ENCODE results near the gene LEMD3.

Gene LEMD3

GRCh38 chr12:65208125-65208524 lies 38.7 kb downstream of the LEMD3 start:
- Histone ChIP-seq H3K4me3 (no peak overlapping the region), H3K9me3 (no peaks in the 10 kb centered on the region), H3K27me3 (no peaks in the 10 kb centered on the region), H3K36me3 (peaks cover 0 to 3% (median 0%) of the 10 kb centered on the region in 3 donors), H3K27ac (no peak overlapping the region), H3K4me1 (peaks cover 0 to 40% (median 2%) of the 10 kb centered on the region in 4 donors)
- intact Hi-C loops (cut with DNase I; ENCODE audit: low total_unique reads): no loop called here
- no peak for DNase-seq
- no peak for TF ChIP-seq CTCF (IDR thresholded peaks at IDR 0.05)

GRCh38 chr12:65208964-65209654 lies 39.7 kb downstream of the LEMD3 start:
- peaks cover 0 to 33% (median 2%) of the 10 kb centered on the region in 4 donors for H3K4me1 ChIP-seq
- TF ChIP-seq CTCF (IDR thresholded peaks at IDR 0.05): no peak

GRCh38 chr12:65209655-65210043 lies 40.3 kb downstream of the LEMD3 start:
- H3K4me1 ChIP-seq: peaks cover 0 to 33% (median 2%) of the 10 kb centered on the region in 4 donors
- H3K9me3 ChIP-seq: no peaks in the 10 kb centered on the region
- TF ChIP-seq CTCF (IDR thresholded peaks at IDR 0.05): no peak
- no peak for DNase-seq
- intact Hi-C loops (cut with DNase I; ENCODE audit: low total_unique reads): no loop called here
- H3K27me3 ChIP-seq: no peaks in the 10 kb centered on the region
- peaks cover 0 to 6% (median 4%) of the 10 kb centered on the region in 3 donors for H3K36me3 ChIP-seq
- no peak overlapping the region for H3K4me3 ChIP-seq
- no peak overlapping the region for H3K27ac ChIP-seq

More at GRCh38 chr12:65208964-65209654, 39.7 kb downstream of the LEMD3 start:
- Histone ChIP-seq H3K27me3 (no peaks in the 10 kb centered on the region), H3K36me3 (peaks cover 0 to 6% (median 3%) of the 10 kb centered on the region in 3 donors), H3K27ac (no peak overlapping the region), H3K4me3 (no peak overlapping the region), H3K9me3 (no peaks in the 10 kb centered on the region)
- intact Hi-C loops (cut with DNase I; ENCODE audit: low total_unique reads): no loop called here
- DNase-seq: no peak

GRCh38 chr12:65217086-65217485 lies 47.7 kb downstream of the LEMD3 start:
- DNase-seq: no peak
- Histone ChIP-seq H3K4me3 (no peak overlapping the region), H3K9me3 (peaks cover 0 to 14% (median 5%) of the 10 kb centered on the region in 3 donors), H3K4me1 (no peaks in the 10 kb centered on the region), H3K27me3 (no peaks in the 10 kb centered on the region), H3K36me3 (peaks cover 28 to 41% (median 34%) of the 10 kb centered on the region in 3 donors), H3K27ac (no peak overlapping the region)
- TF ChIP-seq CTCF (IDR thresholded peaks at IDR 0.05): no peak
- intact Hi-C loops (cut with DNase I; ENCODE audit: low total_unique reads): no loop called here

GRCh38 chr12:65220761-65221160 lies 51.4 kb downstream of the LEMD3 start:
- DNase-seq: no peak
- Histone ChIP-seq H3K4me3 (no peak overlapping the region), H3K27me3 (no peaks in the 10 kb centered on the region), H3K36me3 (peaks cover 31 to 35% (median 35%) of the 10 kb centered on the region in 3 donors), H3K4me1 (no peaks in the 10 kb centered on the region), H3K27ac (no peak overlapping the region), H3K9me3 (peaks cover 0 to 14% (median 5%) of the 10 kb centered on the region in 3 donors)
- intact Hi-C loops (cut with DNase I; ENCODE audit: low total_unique reads): no loop called here
- no peak for TF ChIP-seq CTCF (IDR thresholded peaks at IDR 0.05)

All from tibial artery (tissue), 4 donors.